ENCODE results near the gene SNAI3.

Gene SNAI3

GRCh38 chr16:88690341-88691128 is 4.2 kb upstream of the SNAI3 start:
- TF ChIP-seq, protein P1, sequence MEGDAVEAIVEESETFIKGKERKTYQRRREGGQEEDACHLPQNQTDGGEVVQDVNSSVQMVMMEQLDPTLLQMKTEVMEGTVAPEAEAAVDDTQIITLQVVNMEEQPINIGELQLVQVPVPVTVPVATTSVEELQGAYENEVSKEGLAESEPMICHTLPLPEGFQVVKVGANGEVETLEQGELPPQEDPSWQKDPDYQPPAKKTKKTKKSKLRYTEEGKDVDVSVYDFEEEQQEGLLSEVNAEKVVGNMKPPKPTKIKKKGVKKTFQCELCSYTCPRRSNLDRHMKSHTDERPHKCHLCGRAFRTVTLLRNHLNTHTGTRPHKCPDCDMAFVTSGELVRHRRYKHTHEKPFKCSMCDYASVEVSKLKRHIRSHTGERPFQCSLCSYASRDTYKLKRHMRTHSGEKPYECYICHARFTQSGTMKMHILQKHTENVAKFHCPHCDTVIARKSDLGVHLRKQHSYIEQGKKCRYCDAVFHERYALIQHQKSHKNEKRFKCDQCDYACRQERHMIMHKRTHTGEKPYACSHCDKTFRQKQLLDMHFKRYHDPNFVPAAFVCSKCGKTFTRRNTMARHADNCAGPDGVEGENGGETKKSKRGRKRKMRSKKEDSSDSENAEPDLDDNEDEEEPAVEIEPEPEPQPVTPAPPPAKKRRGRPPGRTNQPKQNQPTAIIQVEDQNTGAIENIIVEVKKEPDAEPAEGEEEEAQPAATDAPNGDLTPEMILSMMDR (conservative IDR thresholded peaks at IDR 0.05; ENCODE audit: low read depth, low read length): no peak
- no peak for DNase-seq (ENCODE audit: low read depth)
- H3K4me3 ChIP-seq (ENCODE audit: low read depth, low read length): no peak overlapping the region

DNA sequence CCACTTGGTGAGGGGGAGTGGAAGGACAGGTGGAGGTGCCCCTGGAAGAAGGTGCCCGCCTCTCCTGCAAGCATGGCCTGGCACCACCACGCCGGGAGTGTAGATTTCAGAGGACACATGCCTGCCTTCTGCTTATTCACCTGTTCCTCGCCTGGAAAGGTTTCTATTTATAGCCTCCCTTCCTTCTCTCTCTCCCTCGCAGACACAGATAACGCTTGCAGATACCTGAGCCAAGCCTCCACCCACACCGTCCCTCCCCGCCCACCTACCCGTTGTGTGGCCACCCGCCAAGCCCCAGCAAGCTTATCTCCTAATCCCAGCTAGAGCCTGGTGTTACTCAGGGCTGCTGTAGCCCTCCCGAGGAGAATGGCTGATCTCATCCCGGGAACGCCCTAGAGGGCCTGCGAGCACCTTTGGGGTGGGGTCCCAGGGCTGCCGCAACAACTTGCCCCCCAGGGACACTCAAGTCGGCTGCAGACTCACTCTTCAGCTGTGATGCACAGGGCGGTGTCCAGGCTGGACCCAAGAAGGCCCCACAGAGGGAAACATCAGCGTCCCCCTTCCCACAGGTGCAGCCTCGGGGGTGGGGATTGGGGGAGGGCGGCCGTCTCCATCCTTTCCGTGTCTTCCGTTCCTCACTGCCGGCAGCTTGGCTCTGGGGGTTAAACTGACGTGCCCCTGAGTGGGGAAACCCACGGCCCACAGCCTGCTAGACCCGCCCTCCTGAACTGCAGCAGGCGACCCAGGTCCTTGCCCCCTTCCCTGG is 1.9 kb upstream of the SNAI3 start:
- DNase-seq (ENCODE audit: low read depth): no peak
- no peak overlapping the region for H3K4me3 ChIP-seq (ENCODE audit: low read depth, low read length)
- TF ChIP-seq, protein P1 (conservative IDR thresholded peaks at IDR 0.05; ENCODE audit: low read depth, low read length): no peak

GRCh38 chr16:88687676-88688012 is 1.3 kb upstream of the SNAI3 start:
- H3K4me3 ChIP-seq (ENCODE audit: low read depth, low read length): no peak overlapping the region
- TF ChIP-seq, protein P1 (conservative IDR thresholded peaks at IDR 0.05; ENCODE audit: low read depth, low read length): no peak
- DNase-seq (ENCODE audit: low read depth): no peak

DNA sequence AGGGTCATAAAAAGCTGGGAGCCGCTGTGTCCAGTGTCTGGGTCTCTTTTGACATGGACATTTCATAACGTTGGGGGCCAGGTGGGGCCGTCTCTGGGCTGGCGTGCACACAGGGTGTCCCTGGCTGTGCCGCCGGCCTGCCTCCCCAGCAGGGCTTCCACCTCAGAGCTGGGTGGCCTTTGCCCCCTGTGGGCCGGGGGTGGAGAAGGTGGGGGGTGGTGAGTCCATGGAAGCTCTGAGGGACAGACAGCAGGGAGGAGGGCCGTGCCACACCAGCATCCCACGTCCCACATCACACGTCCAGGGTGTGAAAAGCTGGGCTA is 908 bp upstream of the SNAI3 start:
- TF ChIP-seq, protein P1 (conservative IDR thresholded peaks at IDR 0.05; ENCODE audit: low read depth, low read length): no peak
- H3K4me3 ChIP-seq (ENCODE audit: low read depth, low read length): no peak overlapping the region
- DNase-seq (ENCODE audit: low read depth): no peak

DNA sequence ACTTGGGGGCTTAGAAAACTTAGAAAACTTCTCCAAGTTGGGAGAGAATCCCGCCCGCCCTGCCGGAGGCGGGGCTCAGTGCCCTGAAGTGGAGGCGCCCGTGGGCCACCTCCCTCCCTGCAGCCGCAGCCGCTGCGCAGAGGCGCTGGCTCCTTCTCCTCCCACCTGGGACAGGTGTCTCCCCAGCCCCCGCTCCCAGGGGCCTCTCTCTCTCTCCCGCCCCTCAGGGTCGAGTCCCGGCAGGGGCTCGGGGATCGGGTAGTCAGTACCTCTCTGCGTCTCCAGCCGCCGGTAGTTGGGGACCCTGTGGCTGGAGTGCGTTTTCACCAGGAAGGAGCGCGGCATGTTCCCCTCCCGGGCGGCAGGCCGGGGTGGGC is 257 bp downstream of the SNAI3 start:
- no peak for DNase-seq (ENCODE audit: low read depth)
- TF ChIP-seq, protein P1 (conservative IDR thresholded peaks at IDR 0.05; ENCODE audit: low read depth, low read length): no peak
- peak overlapping the region; percentile 47 for H3K4me3 ChIP-seq (ENCODE audit: low read depth, low read length)

DNA sequence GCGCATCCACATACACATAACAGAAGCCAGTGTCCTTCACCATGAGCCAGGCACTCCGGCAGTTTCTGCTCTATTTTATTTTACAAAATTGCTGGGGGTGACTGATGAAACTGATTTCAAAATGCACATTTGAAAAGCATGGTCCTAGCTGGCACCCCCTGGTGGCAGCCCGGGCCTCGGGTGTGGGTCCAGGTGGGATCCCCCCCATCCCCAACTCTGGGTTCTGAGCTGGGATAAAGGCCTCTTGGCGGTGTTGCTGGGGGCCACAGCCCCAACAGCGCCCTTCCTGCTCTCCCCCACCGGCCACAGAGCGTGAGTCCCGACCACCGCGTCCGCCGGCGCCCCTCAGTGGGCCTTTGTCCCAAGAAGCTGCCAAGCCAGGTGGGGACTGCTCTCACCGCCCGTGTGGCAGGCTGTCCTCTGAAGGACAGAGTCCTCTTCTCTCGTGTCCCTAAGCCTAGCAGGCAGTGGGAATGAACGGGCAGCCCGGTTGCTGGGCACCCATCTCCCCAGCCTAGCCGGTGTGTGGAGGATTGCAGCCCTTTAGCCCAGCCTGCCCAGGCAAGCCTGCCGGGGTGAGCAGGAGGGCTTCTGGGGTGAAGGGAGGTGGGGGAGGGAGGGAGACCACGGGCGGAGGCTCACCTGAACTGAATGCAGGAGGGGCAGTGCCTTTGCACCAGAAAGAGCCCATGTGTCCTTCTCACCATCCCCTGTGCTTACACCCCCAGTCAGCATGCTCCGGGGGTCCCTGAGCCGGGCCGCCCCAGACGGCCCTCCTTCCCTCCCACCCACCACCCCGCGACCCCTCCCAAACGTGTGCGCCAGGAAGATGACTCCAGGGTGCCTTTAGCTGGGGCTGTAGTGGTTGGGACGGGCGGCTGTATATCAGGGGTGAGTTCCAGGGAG is 898 bp downstream of the SNAI3 start:
- TF ChIP-seq, protein P1 (conservative IDR thresholded peaks at IDR 0.05; ENCODE audit: low read depth, low read length): peak; percentile 86
- DNase-seq (ENCODE audit: low read depth): peak; percentile 66
- peak overlapping the region; percentile 47 for H3K4me3 ChIP-seq (ENCODE audit: low read depth, low read length)
